Measurements from ENCODE around the gene TET3.

Gene TET3

GRCh38 chr2:73952499-73953446 lies 31.9 kb upstream of the TET3 start:
- no peak for DNase-seq (ENCODE audit: low spot score)
- in situ Hi-C loops (cut with MboI; ENCODE audit: low sequenced_read_pairs, unreplicated experiment): no loop called here
- TF ChIP-seq CTCF (IDR thresholded peaks at IDR 0.05; ENCODE audit: borderline replicate concordance, control extremely low read depth, extremely low read depth, insufficient read depth, missing control alignments): no peak

DNA sequence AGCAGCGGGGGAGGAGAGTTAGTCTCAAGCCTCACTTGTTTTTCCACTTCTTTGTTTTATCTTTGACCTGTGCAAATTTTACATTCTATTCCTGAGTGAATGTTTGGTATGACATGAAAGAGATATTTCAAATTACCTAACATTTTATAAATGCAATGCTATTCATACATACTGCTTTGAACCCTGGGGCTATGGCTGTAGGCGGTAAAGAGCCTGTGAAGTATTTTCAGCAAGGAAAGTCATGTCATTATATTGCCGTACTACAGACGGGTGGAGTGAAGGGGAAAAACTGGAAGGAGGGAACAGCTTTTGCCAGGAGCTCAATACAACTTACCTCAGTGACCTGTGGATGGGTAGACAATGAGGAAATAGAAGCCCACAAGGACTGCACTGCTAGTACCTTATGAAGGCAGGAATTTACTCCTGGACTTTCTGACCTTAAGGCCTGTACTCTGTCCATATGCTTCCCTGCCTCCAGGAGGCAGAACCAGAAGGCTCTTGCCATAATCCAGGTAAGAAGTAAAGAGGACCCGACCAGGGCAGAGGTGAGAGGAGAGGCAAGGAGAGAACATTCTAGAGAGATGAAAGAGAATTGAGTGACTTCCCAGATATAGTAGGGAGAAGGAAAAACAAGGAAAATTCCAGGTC lies 28.4 kb upstream of the TET3 start:
- no peak for DNase-seq (ENCODE audit: low spot score)
- in situ Hi-C loops (cut with MboI; ENCODE audit: low sequenced_read_pairs, unreplicated experiment): no loop called here
- TF ChIP-seq CTCF (IDR thresholded peaks at IDR 0.05; ENCODE audit: borderline replicate concordance, control extremely low read depth, extremely low read depth, insufficient read depth, missing control alignments): no peak

GRCh38 chr2:73961274-73961673 lies 23.4 kb upstream of the TET3 start:
- no peak for TF ChIP-seq CTCF (IDR thresholded peaks at IDR 0.05; ENCODE audit: borderline replicate concordance, control extremely low read depth, extremely low read depth, insufficient read depth, missing control alignments)
- no peak for DNase-seq (ENCODE audit: low spot score)
- in situ Hi-C loops (cut with MboI; ENCODE audit: low sequenced_read_pairs, unreplicated experiment): no loop called here

DNA sequence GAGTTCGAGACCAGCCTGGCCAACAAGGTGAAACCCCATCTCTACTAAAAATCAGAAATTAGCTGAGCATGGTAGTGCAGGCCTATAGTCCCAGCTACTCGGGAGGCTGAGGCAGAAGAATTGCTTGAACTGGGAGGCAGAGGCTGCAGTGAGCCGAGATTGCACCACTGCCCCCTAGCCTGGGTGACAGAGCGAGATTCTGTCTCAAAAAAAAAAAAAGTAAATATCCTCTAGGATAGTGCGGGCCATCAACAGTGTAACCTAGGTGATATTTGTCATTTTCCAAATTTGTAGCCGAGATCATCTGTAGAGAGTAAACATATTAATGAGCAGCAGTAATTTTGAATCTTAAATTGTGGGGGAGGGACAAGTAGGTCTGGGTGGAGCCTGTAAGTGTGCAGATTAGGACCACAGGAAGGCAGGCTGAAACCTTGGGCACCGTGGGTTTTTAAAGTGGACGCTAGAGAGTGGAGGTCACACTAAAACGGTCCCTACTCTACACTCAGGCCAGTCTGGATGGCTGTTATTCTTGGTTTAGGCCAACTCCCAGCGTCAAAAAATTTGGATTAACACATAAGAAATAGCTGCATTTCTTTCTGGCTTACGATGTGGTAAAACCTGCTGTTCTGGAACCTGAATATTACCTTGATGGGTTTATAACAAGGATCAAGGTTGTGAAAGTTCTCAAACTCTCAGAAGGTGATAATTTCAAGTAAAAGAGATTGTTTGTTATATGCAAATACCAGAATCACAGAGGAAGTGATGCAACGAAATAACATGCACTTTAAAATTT lies 22.7 kb upstream of the TET3 start:
- in situ Hi-C loops (cut with MboI; ENCODE audit: low sequenced_read_pairs, unreplicated experiment): no loop called here
- TF ChIP-seq CTCF (IDR thresholded peaks at IDR 0.05; ENCODE audit: borderline replicate concordance, control extremely low read depth, extremely low read depth, insufficient read depth, missing control alignments): no peak

DNA sequence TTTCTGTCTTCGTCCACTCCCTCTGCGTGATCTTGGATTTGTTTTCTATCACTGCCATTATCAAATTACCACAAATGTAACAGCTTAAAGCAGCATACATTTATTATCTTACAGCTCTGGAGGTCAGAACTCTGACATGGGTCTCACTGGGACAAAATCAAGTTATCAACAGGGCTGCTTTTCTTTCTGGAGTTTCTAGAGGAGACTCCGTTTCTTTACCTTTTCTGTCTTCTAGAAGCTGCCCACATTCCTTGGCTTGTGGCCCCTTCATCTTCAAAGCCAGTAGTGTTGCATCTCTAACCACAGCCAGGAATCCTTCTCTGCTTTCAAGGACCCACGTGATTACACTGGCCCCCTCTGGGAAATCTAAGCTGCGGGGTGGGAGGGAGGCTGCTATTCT lies 21.9 kb upstream of the TET3 start:
- no peak for DNase-seq (ENCODE audit: low spot score)
- in situ Hi-C loops (cut with MboI; ENCODE audit: low sequenced_read_pairs, unreplicated experiment): no loop called here
- TF ChIP-seq CTCF (IDR thresholded peaks at IDR 0.05; ENCODE audit: borderline replicate concordance, control extremely low read depth, extremely low read depth, insufficient read depth, missing control alignments): no peak

More for the DNA sequence above, 22.7 kb upstream of the TET3 start:
- no peak for DNase-seq (ENCODE audit: low spot score)

Measured in GM13976 (cell line).